Measurements from ENCODE around the gene PIGU. TPM values are rescaled to one million over a fixed set of nuclear protein-coding genes. Genes with fewer than 3 reads are reported as not detected.

Gene PIGU
- polyA plus RNA-seq, 1 donor from 2014 or later, result 35.8 TPM

DNA sequence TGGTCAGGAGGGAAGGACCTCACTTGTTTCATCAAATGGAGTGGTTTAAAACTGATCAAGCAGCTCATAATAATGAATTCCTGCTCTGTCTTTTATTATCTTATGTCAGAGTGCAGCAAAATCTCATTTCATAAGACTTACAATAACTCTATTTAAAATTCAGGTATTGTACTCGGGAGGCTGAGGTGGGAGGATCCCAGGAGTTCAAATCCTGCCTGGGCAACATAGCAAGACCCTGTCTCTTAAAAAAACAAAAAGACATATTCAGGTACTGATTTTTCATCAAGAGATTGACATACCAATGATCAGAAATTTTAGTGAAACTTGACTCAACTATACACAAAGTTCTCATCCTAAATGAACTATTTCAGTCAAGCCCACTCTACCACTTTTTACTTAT is 166.3 kb downstream of the PIGU start:
- H3K4me3 ChIP-seq (ENCODE audit: low read length), result no peak overlapping the region
- peaks cover 3% of the 10 kb centered on the region for H3F3A ChIP-seq (ENCODE audit: insufficient read depth, low read length, poor library complexity, severe bottlenecking)
- TF ChIP-seq MXI1 (conservative IDR thresholded peaks at IDR 0.05; ENCODE audit: poor library complexity, severe bottlenecking) (no peak), EP300 (conservative IDR thresholded peaks at IDR 0.05; ENCODE audit: poor library complexity, severe bottlenecking) (no peak), TAF1 (IDR thresholded peaks at IDR 0.05; ENCODE audit: low read depth) (no peak), EZH2 (IDR thresholded peaks at IDR 0.05; ENCODE audit: borderline replicate concordance, insufficient read depth, low read length, poor library complexity, severe bottlenecking) (no peak), POLR2AphosphoS5 (IDR thresholded peaks at IDR 0.05) (no peak), SMC3 (conservative IDR thresholded peaks at IDR 0.05; ENCODE audit: poor library complexity) (no peak), RAD21 (conservative IDR thresholded peaks at IDR 0.05) (no peak)
- TF ChIP-seq, protein P1, sequence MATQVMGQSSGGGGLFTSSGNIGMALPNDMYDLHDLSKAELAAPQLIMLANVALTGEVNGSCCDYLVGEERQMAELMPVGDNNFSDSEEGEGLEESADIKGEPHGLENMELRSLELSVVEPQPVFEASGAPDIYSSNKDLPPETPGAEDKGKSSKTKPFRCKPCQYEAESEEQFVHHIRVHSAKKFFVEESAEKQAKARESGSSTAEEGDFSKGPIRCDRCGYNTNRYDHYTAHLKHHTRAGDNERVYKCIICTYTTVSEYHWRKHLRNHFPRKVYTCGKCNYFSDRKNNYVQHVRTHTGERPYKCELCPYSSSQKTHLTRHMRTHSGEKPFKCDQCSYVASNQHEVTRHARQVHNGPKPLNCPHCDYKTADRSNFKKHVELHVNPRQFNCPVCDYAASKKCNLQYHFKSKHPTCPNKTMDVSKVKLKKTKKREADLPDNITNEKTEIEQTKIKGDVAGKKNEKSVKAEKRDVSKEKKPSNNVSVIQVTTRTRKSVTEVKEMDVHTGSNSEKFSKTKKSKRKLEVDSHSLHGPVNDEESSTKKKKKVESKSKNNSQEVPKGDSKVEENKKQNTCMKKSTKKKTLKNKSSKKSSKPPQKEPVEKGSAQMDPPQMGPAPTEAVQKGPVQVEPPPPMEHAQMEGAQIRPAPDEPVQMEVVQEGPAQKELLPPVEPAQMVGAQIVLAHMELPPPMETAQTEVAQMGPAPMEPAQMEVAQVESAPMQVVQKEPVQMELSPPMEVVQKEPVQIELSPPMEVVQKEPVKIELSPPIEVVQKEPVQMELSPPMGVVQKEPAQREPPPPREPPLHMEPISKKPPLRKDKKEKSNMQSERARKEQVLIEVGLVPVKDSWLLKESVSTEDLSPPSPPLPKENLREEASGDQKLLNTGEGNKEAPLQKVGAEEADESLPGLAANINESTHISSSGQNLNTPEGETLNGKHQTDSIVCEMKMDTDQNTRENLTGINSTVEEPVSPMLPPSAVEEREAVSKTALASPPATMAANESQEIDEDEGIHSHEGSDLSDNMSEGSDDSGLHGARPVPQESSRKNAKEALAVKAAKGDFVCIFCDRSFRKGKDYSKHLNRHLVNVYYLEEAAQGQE (IDR thresholded peaks at IDR 0.05; ENCODE audit: borderline replicate concordance), result no peak
- TF ChIP-seq, protein P2, sequence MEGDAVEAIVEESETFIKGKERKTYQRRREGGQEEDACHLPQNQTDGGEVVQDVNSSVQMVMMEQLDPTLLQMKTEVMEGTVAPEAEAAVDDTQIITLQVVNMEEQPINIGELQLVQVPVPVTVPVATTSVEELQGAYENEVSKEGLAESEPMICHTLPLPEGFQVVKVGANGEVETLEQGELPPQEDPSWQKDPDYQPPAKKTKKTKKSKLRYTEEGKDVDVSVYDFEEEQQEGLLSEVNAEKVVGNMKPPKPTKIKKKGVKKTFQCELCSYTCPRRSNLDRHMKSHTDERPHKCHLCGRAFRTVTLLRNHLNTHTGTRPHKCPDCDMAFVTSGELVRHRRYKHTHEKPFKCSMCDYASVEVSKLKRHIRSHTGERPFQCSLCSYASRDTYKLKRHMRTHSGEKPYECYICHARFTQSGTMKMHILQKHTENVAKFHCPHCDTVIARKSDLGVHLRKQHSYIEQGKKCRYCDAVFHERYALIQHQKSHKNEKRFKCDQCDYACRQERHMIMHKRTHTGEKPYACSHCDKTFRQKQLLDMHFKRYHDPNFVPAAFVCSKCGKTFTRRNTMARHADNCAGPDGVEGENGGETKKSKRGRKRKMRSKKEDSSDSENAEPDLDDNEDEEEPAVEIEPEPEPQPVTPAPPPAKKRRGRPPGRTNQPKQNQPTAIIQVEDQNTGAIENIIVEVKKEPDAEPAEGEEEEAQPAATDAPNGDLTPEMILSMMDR (IDR thresholded peaks at IDR 0.05; ENCODE audit: poor library complexity, severe bottlenecking), result no peak
- H3K4me2 ChIP-seq (ENCODE audit: low read length), result no peak overlapping the region
- no peaks in the 10 kb centered on the region for H4K20me1 ChIP-seq (ENCODE audit: insufficient read depth)
- no peak overlapping the region for H3K27ac ChIP-seq (ENCODE audit: low read length)
- H3K9me2 ChIP-seq (ENCODE audit: insufficient read depth, low read length), result no peaks in the 10 kb centered on the region
- no peaks in the 10 kb centered on the region for H3K9me3 ChIP-seq (ENCODE audit: low read length)
- no peaks in the 10 kb centered on the region for H3K36me3 ChIP-seq (ENCODE audit: insufficient read depth, low read length)
- no peaks in the 10 kb centered on the region for H3K79me2 ChIP-seq (replicated peaks; ENCODE audit: insufficient read depth, low read length)
- no peak overlapping the region for H3K9ac ChIP-seq (ENCODE audit: low read length)
- H2AFZ ChIP-seq (ENCODE audit: low read depth, low read length), result no peak overlapping the region
- H3K27me3 ChIP-seq (ENCODE audit: insufficient read depth, low read depth, low read length), result no peaks in the 10 kb centered on the region

Small RNA genes lying within 50 kb of the gene (small RNA-seq; reads per million reads assigned to genes)
- gene AL118520.1, result 0 reads per million in 3 experiments
- gene RF00019, result 0 to 1.2 (median 0) reads per million in 3 experiments

Other genes with a start within 250 kb of the PIGU start
- gene DYNLRB1, start 160.7 kb downstream of the PIGU start, polyA plus RNA-seq, result 103 and 106 TPM in 2 replicates
- 56.2 and 58.3 TPM in 2 replicates for gene MAP1LC3A, start 118.4 kb downstream of the PIGU start, polyA plus RNA-seq
- 10.7 and 11.5 TPM in 2 replicates for gene TP53INP2, start 27.3 kb upstream of the PIGU start, polyA plus RNA-seq
- 10.8 and 13.0 TPM in 2 replicates for gene NCOA6, start 148.6 kb upstream of the PIGU start, polyA plus RNA-seq
- gene GGT7, start 195.8 kb upstream of the PIGU start, polyA plus RNA-seq, result 42.9 and 45.4 TPM in 2 replicates
- 12.3 and 27.7 TPM in 2 replicates for gene ACSS2, start 199.5 kb upstream of the PIGU start, polyA plus RNA-seq